ENCODE measurements around the gene TMEM25. TPM values are rescaled to one million over a fixed set of nuclear protein-coding genes. Genes with fewer than 3 reads are reported as not detected.
"Not testable (repeated sequence)": the region's sequence is repeated elsewhere in the genome, so short reads cannot be mapped to it uniquely, and the experiment has no call there.

Gene TMEM25
- total RNA-seq = 10 to 100 TPM; 36.9 to 57.1 (median 51.8) TPM

DNA sequence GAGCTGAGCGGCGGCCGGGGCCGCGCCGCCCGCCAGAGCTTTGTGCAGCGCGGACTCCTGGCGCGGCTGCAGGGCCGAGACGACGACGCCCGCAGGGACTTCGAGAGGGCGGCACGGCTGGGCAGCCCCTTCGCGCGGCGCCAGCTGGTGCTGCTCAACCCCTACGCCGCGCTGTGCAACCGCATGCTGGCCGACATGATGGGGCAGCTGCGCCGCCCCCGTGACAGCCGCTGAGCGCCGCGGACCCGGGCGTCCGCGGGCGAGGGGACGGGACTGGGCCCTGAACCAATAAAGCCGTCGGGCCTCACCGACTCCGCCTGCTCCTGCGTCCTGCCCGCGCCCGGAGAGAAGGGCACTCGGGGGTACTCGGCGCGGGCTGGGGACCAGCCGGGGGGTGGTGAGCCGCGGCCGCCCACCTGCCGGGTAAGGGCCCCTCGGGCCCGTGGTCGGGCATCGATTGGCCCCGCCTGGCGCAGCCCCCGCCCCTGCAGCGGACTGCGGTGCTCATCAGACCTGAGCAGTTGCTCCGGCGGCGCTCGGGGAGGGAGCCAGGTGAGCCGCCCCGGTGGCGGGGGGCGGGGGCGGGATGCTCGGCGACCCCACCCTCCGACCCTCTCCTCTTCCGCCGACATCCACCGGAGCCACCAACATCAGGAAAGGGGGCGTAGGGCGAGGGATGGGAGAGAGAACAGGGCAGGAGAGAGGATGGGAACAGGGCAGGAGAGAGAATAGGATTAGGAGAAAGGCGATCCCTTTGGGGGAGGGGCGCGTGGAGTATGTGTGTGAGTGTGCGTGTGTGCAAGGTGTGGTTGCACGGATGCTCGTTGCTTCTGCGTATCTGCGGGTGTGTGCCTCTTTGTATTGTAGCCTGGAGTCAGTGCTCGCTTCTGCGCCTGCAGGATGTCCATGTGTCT lies at the start of gene TMEM25:
Gene TMEM25 (plus strand): TSS at position 510 of the 914 bp plus-strand sequence. CDS start 610 bp downstream, outside the sequence.
- peak within 1 kb of the TSS; percentile 31 to 88 (median 86) for H3K27ac ChIP-seq
- peaks cover 0 to 30% of the 10 kb centered on the region in 2 donors for H3K36me3 ChIP-seq
- TF ChIP-seq POLR2AphosphoS5 (IDR thresholded peaks at IDR 0.05) (no peak), POLR2A (IDR thresholded peaks at IDR 0.05) (peak; percentile 24 to 25), EP300 (IDR thresholded peaks at IDR 0.05) (no peak)
- TF ChIP-seq, protein P1, sequence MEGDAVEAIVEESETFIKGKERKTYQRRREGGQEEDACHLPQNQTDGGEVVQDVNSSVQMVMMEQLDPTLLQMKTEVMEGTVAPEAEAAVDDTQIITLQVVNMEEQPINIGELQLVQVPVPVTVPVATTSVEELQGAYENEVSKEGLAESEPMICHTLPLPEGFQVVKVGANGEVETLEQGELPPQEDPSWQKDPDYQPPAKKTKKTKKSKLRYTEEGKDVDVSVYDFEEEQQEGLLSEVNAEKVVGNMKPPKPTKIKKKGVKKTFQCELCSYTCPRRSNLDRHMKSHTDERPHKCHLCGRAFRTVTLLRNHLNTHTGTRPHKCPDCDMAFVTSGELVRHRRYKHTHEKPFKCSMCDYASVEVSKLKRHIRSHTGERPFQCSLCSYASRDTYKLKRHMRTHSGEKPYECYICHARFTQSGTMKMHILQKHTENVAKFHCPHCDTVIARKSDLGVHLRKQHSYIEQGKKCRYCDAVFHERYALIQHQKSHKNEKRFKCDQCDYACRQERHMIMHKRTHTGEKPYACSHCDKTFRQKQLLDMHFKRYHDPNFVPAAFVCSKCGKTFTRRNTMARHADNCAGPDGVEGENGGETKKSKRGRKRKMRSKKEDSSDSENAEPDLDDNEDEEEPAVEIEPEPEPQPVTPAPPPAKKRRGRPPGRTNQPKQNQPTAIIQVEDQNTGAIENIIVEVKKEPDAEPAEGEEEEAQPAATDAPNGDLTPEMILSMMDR (IDR thresholded peaks at IDR 0.05) = peak in 1 of 4 experiments; percentile 19
- no peaks in the 10 kb centered on the region for H3K27me3 ChIP-seq
- ATAC-seq = peak; percentile 82
- H3K4me1 ChIP-seq = peaks cover 0 to 37% (median 12%) of the 10 kb centered on the region in 3 donors
- 7% methylated on average over 10 of the region's 94 CpGs; no CpG with 5 or more reads in 1 of the 2 donors for WGBS, 2 donors (ENCODE audit: low coverage in 1 of 2)
- no peaks in the 10 kb centered on the region for H3K9me3 ChIP-seq
- peak within 1 kb of the TSS; percentile 77 to 92 for H3K4me3 ChIP-seq

DNA sequence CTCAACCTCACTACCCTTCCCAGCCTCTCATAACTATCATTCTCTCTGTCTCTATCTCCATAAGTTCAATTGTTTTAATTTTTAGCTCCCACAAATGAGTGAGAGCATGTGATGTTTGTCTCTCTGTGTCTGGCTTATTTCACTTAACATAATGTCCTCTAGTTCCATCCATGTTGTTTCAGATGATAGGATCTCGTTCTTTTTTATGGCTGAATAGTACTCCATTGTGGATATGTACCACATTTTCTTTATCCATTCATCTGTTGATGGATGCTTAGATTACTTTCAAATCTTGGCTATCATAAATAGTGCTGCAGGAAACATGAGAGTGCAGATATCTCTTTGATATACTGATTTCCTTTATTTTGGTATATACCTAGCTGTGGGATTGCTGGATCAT lies 49.8 kb upstream of the TMEM25 start:
- not testable (repeated sequence) for H3K9me3 ChIP-seq, H3K4me3 ChIP-seq, H3K27ac ChIP-seq, ATAC-seq, H3K4me1 ChIP-seq, H3K27me3 ChIP-seq
- H3K36me3 ChIP-seq = peaks cover 9 to 98% of the 10 kb centered on the region in 2 donors
- 80 to 100% methylated on average over 1 of the region's 1 CpG for WGBS, 2 donors (ENCODE audit: low coverage in 1 of 2)

DNA sequence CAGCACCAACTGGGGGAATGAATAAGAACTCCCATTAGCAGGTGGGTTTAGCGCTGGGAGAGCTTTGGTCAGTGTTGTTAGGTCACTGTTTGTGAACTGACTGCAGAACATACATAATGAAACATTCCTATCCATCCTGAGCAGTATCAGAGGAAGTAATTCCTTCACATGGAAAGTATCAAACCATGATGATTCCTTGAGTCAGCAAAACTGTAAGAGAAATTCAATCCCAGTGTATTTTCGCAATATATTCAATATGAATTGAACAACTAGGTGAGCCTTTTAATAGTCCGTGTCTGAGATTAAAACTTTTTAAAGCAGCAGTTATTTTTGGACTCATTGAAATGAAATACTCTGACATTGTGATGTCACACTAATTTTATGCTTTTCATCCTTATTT lies 46.6 kb upstream of the TMEM25 start:
- Histone ChIP-seq H3K27me3 (no peaks in the 10 kb centered on the region), H3K4me1 (no peaks in the 10 kb centered on the region), H3K4me3 (no peak overlapping the region), H3K27ac (no peak overlapping the region), H3K36me3 (peaks cover 9 to 96% of the 10 kb centered on the region in 2 donors), H3K9me3 (no peaks in the 10 kb centered on the region)
- no peak for ATAC-seq
- WGBS, 2 donors (ENCODE audit: low coverage in 1 of 2) = 87 to 95% methylated on average over 3 of the region's 3 CpGs
- no peak for TF ChIP-seq EP300 (IDR thresholded peaks at IDR 0.05)
- TF ChIP-seq POLR2A (IDR thresholded peaks at IDR 0.05) = no peak
- TF ChIP-seq, protein P1 (IDR thresholded peaks at IDR 0.05) = no peak
- no peak for TF ChIP-seq POLR2AphosphoS5 (IDR thresholded peaks at IDR 0.05)

DNA sequence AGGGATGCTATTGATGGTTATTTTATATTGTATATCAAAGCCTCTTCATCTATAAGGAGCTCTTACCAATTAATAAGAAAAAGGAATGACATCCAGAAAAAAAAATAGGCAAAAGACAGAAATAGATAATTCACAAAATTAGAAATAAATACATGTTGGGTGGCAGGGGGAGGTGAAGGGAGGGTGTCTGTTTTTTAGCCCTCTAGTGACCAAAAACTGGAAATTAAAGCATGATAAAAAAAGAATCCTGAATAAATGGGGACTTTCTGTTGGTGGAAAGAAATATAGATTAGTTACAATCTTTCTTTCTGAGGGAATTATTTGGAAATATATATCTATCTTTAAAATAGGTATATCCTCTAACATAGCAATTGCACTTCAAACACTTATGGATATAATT lies 45.7 kb upstream of the TMEM25 start:
- H3K4me3 ChIP-seq = no peak overlapping the region
- peaks cover 13 to 96% of the 10 kb centered on the region in 2 donors for H3K36me3 ChIP-seq
- TF ChIP-seq POLR2A (IDR thresholded peaks at IDR 0.05) (no peak), POLR2AphosphoS5 (IDR thresholded peaks at IDR 0.05) (no peak), EP300 (IDR thresholded peaks at IDR 0.05) (no peak)
- TF ChIP-seq, protein P1 (IDR thresholded peaks at IDR 0.05) = no peak
- no peak for ATAC-seq
- H3K27me3 ChIP-seq = no peaks in the 10 kb centered on the region
- H3K27ac ChIP-seq = no peak overlapping the region
- H3K9me3 ChIP-seq = no peaks in the 10 kb centered on the region
- H3K4me1 ChIP-seq = no peaks in the 10 kb centered on the region

DNA sequence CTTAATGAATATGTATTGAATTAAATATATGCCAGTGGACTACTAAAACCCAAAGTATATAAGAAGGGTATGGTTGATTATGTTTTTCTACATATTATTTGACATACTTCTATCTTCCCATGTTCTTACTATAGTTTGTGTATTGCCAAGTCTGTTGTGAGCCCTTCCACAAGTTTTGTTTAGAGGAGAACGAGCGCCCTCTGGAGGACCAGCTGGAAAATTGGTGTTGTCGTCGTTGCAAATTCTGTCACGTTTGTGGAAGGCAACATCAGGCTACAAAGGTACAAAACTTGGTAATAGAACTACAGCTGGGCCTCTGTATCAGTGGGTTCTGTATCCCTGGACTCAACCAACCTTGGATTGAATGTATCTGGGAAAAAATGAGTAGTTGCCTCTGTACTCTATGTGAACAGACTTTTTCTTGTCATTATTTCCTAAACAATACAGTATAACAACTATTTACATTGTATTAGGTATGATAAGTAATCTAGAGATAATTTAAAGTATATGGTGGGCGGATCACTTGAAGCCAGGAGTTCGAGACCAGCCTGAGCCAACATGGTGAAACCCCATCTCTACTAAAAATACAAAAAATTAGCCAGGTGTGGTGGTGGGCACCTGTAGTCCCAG lies 42.4 kb upstream of the TMEM25 start:
- H3K27me3 ChIP-seq = no peaks in the 10 kb centered on the region
- peaks cover 14 to 96% of the 10 kb centered on the region in 2 donors for H3K36me3 ChIP-seq
- no peaks in the 10 kb centered on the region for H3K9me3 ChIP-seq
- no peak overlapping the region for H3K27ac ChIP-seq
- no peak overlapping the region for H3K4me3 ChIP-seq
- no peak for ATAC-seq
- WGBS, 2 donors (ENCODE audit: low coverage in 1 of 2) = 26 to 31% methylated on average over 6 to 7 of the region's 7 CpGs
- TF ChIP-seq, protein P1 (IDR thresholded peaks at IDR 0.05) = peak; percentile 74 to 79 (median 77)
- TF ChIP-seq POLR2A (IDR thresholded peaks at IDR 0.05) = no peak
- no peak for TF ChIP-seq EP300 (IDR thresholded peaks at IDR 0.05)
- TF ChIP-seq POLR2AphosphoS5 (IDR thresholded peaks at IDR 0.05) = no peak
- no peaks in the 10 kb centered on the region for H3K4me1 ChIP-seq
